HG03108 (cell line): Measurements from ENCODE around the gene CORO2B.

Experiments used
- ATAC-seq: cut with Tn5 transposase; IDR thresholded peaks from one replicate; pipeline ENCODE4 v1.9.1; 2021; ENCODE audit warnings: moderate library complexity; ENCODE audit not compliant: unreplicated experiment

The CORO2B gene

DNA sequence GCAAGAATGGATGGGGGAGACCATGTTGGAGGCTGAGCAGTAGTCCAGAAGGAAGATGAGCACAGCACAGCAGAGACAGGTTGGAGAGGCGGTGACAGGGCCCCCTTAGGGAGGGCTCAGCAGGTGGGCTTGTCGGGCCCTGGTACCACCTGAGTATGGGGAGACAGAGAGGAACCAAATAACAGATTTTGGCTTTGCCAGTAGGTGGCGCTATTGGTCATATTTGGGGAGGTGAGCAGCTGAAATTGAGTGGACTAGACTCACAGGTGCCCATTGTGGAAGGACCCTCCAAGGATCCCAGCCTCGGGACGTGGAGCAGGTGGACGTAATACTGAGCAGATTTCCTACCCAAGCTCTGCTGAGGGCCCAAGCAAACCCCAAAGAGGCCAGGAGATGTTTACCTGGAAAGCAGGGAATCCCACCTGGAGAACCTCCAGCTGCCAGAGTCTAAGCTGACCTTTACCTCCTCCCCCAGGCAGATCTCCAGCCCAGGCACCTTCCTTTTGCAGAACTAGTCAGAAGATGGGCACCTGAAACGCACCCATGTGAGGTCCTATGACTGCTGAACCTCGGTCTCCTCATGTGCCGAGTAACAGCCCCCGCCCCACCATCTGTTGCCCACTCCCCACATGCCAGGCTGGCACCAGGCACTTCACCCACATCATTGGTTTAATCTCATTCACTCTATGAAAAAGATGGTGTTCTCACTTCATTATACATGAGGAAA, 24.6 kb upstream of the CORO2B start:
- no peak for ATAC-seq

GRCh38 chr15:68554721-68555678, 23.8 kb upstream of the CORO2B start:
- no peak for ATAC-seq

- ATAC-seq, result no peak
These were observed 23.1 kb upstream of the CORO2B start for GRCh38 chr15:68555679-68556037.

GRCh38 chr15:68556139-68556990, 22.4 kb upstream of the CORO2B start:
- ATAC-seq, result no peak

GRCh38 chr15:68557469-68558317, 21.1 kb upstream of the CORO2B start:
- ATAC-seq, result no peak

- ATAC-seq, result no peak
These were observed 20.2 kb upstream of the CORO2B start for GRCh38 chr15:68558318-68559305.

DNA sequence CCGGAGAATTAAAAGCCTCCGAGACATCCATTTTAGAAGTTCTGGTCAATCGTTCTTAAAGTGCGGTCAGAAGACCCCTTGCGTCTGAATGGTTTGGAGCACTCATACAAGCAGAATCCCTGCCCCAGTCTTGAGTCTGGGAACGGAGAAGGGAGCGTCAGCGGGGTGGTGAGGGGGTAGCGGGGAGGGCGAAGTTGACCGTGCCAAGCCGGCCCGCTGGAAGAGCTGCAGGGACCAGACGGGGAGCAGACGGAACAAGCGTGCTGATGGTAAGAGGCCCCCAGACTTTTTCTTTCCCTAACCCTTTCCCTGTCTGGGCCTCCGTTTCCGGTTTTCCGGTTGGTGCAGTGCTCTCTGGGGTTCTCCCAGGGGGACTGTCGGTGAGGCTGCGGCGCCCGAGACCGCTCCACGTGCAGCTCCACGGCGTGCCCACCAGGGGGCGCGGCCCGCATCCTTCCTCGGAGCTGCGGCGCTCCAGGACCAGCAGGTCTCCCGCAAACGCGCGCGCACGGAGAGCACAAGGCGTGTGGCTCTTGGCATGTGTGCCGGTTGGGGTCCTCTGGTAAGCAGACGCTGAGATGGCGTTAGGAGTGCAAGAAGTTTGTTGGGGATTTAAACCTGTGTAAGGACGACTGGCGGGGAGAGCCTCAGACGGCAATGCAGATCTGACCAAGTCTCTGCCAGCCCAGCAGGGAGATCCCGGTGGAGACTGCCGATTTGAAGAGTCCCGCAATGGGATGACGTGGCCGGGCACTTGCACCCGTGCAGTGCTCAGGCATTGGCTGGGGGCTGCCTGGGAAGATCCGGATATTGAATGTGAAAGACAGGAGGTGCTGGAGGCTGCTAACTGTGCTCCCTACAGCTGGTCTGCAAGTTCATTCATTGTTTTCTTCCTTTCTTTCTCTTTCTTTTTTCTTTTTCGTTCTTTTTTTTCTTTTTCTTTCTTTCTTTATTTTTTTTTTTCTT, 19.2 kb upstream of the CORO2B start:
- ATAC-seq, result no peak

DNA sequence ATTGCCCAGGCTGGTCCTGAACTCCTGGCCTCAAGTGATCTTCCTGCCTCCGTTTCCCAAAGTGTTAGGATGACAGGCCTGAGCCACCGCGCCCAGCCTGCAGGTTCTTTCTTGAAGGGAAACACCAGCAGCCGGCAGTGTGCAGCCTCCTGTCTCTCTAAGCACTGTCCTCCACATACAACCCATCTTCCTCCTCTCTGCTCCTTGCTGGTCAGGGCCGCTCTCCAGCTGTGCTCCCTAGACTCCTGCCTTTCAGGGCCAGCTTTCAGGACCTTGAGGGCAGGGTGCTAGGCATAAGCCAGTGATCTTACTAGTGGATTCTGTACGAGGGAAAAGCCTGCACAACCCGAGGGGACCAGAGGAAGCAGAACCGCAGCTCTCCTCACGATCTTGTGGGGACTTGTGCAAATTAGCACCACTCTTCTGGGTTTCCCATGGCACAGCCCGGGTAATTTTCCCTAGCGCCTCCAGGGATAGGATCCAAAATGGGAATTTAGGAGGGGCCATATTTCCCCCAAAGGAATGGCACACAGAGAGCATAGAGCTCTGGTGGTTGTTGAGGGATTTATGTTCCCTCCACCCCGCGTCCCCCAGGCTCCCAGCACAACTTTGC, 18.2 kb upstream of the CORO2B start:
- ATAC-seq, result no peak

GRCh38 chr15:68561171-68561900, 17.5 kb upstream of the CORO2B start:
- no peak for ATAC-seq

DNA sequence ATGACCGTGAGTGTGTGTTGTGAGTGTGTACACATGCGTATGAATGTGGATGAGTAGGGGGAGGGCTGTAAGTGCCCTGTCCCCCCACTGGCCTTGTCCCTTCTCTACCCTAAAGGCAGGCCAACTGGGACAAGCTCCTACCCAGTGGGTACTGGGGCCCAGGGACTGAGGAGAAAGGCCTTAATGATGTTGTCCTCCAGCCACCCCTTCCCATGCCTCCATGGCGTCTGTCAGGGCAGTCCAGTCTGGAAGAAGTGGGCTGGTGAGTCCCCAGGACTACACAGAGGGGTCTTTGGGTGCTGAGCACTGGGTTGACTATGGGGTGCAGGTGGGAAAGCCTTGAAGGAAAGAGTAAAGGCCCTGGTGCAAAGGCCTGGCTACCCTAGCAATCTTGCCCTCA, 16.9 kb upstream of the CORO2B start:
- ATAC-seq, result no peak

DNA sequence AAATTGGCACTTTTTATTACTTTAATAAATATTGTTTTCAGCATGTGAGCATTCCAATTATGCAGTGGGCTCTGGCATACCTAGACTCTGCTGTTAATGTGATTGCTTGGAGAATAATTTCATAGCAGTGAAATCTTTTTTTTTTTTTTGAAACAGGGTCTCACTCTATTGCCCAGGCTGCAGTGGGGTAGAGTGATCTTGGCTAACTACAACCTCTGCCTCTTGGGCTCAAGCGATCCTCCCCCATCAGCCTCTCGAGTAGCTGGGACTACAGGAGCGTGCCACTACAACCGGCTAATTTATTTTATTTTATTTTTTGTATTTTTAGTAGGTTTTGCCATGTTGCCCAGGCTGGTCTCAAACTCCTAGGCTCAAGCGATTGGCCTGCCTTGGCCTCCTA, 14.6 kb upstream of the CORO2B start:
- ATAC-seq, result no peak

GRCh38 chr15:68565234-68565633, 13.6 kb upstream of the CORO2B start:
- no peak for ATAC-seq

GRCh38 chr15:68565726-68566125, 13.1 kb upstream of the CORO2B start:
- no peak for ATAC-seq

DNA sequence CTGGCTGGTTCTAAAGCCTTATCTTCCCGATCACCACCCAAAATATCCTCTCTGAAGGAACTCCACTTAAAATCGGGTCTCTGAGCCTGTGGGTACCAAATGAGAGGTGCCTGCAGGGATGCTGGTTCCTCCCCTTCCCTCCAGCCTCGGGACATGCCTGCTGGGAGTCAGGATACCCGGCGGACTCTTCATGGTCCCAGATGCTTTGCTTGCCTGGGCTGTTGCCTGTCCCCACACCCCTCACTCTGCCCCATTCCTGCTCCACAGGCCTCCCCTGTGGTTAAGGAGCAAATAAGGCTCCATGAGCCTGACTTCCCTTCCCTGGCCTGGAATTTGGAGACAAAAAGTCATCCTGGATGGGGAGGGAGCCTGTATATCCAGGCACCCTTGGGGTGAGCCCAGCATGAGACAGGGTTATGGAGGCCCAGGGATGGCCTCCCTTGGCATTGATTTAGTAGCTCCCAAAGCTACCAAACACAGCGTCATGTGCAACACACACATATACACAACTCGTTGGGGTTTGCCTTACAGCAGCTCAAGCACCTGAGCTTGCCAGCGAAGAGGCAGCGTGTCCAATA, 12.3 kb upstream of the CORO2B start:
- ATAC-seq, result no peak

DNA sequence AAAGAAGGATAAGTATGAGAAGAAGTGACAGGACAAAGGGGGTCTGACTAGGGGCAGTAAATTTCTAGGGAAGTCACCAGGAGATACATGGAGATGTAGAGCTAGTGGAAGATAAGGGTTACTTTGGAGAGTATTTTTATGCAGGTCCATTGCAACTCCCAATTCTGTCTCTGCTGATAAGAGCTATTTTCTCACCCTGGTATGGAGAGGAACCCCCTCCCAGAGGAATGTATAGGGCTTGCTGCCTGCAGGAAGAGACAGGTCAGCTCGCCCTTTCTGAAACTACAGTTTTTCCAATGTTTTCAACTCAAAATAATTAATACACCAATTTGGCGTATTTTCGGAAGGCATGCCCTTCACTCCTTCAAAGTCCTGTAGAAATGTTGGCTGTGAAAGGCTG, 11.4 kb upstream of the CORO2B start:
- no peak for ATAC-seq

- ATAC-seq, result no peak
These were observed 7.8 kb upstream of the CORO2B start for GRCh38 chr15:68570974-68571373.

GRCh38 chr15:68571582-68571981, 7.2 kb upstream of the CORO2B start:
- no peak for ATAC-seq
